NCI-H460 (cell line): ENCODE results near the gene ENSA. TPM values are rescaled to one million over a fixed set of nuclear protein-coding genes. Genes with fewer than 3 reads are reported as not detected.

ENCODE experiments used
- small RNA-seq, 2 experiments: library from RNA; depleted of rRNA; stranded (forward); fragments of <200 nt; gene quantifications; one replicate each; pipeline ENCODE3, GENCODE V24; 2014
- total RNA-seq: library from RNA; depleted of rRNA; stranded (reverse); fragments of >200 nt; shearing (Covaris generic); gene quantifications from 2 replicates; pipeline ENCODE4 v1.2.3, GENCODE V29; 2014; rRNA removed

Gene ENSA
- total RNA-seq, 1 experiment from 2014 or later, result 128 TPM

Small RNA genes within 50 kb of the gene (small RNA-seq; reads per million reads assigned to genes)
- gene RF00015 (0 reads per million in 2 experiments), gene RF00561 (0 reads per million in 2 experiments)

Other genes starting within 250 kb of the ENSA start
- 40.4 and 42.1 TPM in 2 replicates for gene TARS2, start 142.2 kb downstream of the ENSA start, total RNA-seq
- 11.7 and 12.0 TPM in 2 replicates for gene ECM1, start 121.5 kb downstream of the ENSA start, total RNA-seq
- gene FALEC, start 113.9 kb downstream of the ENSA start, total RNA-seq, result not detected in 2 replicates
- gene ADAMTSL4, start 80.2 kb downstream of the ENSA start, total RNA-seq, result 5.7 and 5.8 TPM in 2 replicates
- 489 and 574 TPM in 2 replicates for gene MCL1, start 50.0 kb downstream of the ENSA start, total RNA-seq
- gene GOLPH3L, start 67.5 kb upstream of the ENSA start, total RNA-seq, result 15.0 and 19.1 TPM in 2 replicates
- 10.2 and 14.6 TPM in 2 replicates for gene HORMAD1, start 91.3 kb upstream of the ENSA start, total RNA-seq
- 0.38 and 1.1 TPM in 2 replicates for gene CTSS, start 136.2 kb upstream of the ENSA start, total RNA-seq
- gene CTSK, start 178.6 kb upstream of the ENSA start, total RNA-seq, result 2.7 and 4.5 TPM in 2 replicates
- gene ARNT, start 247.0 kb upstream of the ENSA start, total RNA-seq, result 22.8 and 27.1 TPM in 2 replicates